Activated CD8-positive, alpha-beta memory T cell treated with anti-CD3 and anti-CD28 coated beads for 48 hours (primary cell): ENCODE data around the gene TRIM15.
A peak's percentile ranks its signal among the peaks of the same experiment; 100 is the strongest.
"Not testable (repeated sequence)": the region's sequence is repeated elsewhere in the genome, so short reads cannot be mapped to it uniquely, and the experiment has no call there.

Source experiments
- DNase-seq, 3 experiments: peaks; one replicate each; pipeline ENCODE4 v3.0.0-alpha.2; 2020; ENCODE audit warnings: low read depth in 2 of 3, low spot score in 2 of 3

The TRIM15 gene

GRCh38 chr6:30195951-30196350, 32.6 kb downstream of the TRIM15 start:
- DNase-seq, result no peak

GRCh38 chr6:30196376-30196775, 33.0 kb downstream of the TRIM15 start:
- DNase-seq, result no peak

GRCh38 chr6:30198166-30199084, 35.1 kb downstream of the TRIM15 start:
- no peak for DNase-seq

- no peak for DNase-seq
Measured at GRCh38 chr6:30200551-30201281, 37.4 kb downstream of the TRIM15 start.

GRCh38 chr6:30202366-30202765, 39.0 kb downstream of the TRIM15 start:
- no peak for DNase-seq

- no peak for DNase-seq
Measured at GRCh38 chr6:30204116-30204515, 40.8 kb downstream of the TRIM15 start.

GRCh38 chr6:30206152-30206551, 42.8 kb downstream of the TRIM15 start:
- no peak for DNase-seq

GRCh38 chr6:30206799-30207618, 43.7 kb downstream of the TRIM15 start:
- DNase-seq, result no peak

- DNase-seq, result no peak
Measured at GRCh38 chr6:30207619-30208295, 44.4 kb downstream of the TRIM15 start.

- DNase-seq, result no peak
Measured at GRCh38 chr6:30211306-30211705, 48.0 kb downstream of the TRIM15 start.

- DNase-seq, result no peak
Measured at GRCh38 chr6:30211899-30212298, 48.6 kb downstream of the TRIM15 start.

GRCh38 chr6:30212865-30213666, 49.7 kb downstream of the TRIM15 start, which contains the start of gene TRIM26:
TRIM26 (minus strand) TSS chr6:30213406; CDS start chr6:30199103, 14,303 bp downstream.
- DNase-seq, result peak; percentile 84 to 94 (median 92)

- no peak for DNase-seq
Measured at GRCh38 chr6:30213667-30213956, 50.3 kb downstream of the TRIM15 start.

- DNase-seq, result peak; percentile 44 to 63 (median 51)
Measured at GRCh38 chr6:30213957-30214656, 50.8 kb downstream of the TRIM15 start.

GRCh38 chr6:30214657-30214982, 51.3 kb downstream of the TRIM15 start:
- no peak for DNase-seq

- no peak for DNase-seq
Measured at GRCh38 chr6:30216096-30216495, 52.8 kb downstream of the TRIM15 start.

GRCh38 chr6:30219244-30219643, 55.9 kb downstream of the TRIM15 start:
- no peak for DNase-seq

- DNase-seq, result not testable (repeated sequence)
Measured at GRCh38 chr6:30221395-30221794, 58.0 kb downstream of the TRIM15 start.

GRCh38 chr6:30221956-30222355, 58.6 kb downstream of the TRIM15 start:
- DNase-seq, result not testable (repeated sequence)
